SKM-1 treated with dmso at 0.1 percent for 144 hours (cell line): Measurements from ENCODE around the gene RAPGEF1.
"Not testable (repeated sequence)": the region's sequence is repeated elsewhere in the genome, so short reads cannot be mapped to it uniquely, and the experiment has no call there.

Experiments used
- DNase-seq: peaks from one replicate; lab custom pipeline; 2025; ENCODE audit not compliant: unreplicated experiment; lab: John Stamatoyannopoulos, UW

RAPGEF1 gene

DNA sequence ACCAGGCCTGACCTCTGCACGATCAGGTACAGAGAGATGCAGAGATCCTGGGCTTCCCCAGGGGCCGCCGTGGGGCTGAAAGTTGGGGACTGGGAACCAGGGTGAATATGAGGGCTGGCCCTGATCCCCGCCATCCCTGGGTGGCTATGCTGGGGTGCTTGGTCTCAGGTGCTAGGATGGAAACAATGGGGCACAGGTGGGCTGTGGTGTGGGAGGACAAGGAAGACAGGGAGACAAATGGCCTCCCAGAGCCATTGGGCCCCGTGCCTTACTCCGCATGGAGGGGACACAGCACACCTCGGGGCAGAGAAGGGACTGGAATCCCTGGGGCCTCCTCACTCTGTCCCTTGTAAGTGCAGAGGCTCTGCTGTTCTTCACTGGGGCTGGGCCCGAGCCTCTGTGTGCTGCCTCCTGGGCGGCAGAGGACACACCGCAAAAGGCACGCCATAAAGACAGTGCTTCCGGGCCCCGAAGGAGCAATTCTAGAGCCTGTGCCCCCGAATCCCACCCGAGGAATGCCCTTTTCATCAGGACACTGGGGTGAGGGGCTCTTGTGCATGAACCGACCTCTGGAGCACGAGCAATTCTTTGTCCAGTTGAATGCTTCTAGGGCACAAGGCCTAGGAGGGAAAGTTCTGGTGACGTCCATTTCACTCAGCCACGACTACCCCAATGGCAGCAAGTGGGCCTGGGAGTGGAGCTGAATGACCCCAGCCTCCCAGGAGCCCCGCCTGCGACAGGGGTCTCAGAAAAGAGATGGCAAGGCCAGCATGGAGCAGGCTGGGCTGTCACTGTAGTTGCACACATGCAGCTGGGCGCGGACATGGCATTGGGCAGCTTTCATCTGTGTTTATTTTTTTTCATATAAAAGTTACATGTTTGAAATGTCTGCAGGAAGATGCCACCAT lies 163.7 kb downstream of the RAPGEF1 start:
- no peak for DNase-seq

- no peak for DNase-seq
Measured at GRCh38 chr9:131574730-131575640, 164.9 kb downstream of the RAPGEF1 start.

DNA sequence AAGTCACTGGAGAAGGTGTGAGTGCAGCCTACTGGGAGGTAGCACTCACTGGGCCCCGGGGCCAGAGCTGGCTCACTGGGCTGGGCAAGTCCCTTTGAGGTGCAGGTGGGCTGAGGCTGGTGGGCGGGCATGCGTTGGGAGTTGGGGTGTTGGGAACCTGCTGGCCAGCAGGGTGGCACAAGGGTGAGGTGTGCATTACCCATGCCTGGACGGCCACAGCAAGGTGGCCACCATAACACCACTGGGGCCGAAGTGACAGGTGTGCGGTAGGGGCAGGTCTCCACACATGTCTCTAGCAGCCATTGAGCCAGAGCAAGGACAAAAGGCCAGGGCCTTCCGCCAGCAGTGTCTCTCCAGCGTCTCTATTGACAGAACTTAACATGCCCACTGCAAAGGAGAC lies 172.0 kb downstream of the RAPGEF1 start:
- DNase-seq: no peak

DNA sequence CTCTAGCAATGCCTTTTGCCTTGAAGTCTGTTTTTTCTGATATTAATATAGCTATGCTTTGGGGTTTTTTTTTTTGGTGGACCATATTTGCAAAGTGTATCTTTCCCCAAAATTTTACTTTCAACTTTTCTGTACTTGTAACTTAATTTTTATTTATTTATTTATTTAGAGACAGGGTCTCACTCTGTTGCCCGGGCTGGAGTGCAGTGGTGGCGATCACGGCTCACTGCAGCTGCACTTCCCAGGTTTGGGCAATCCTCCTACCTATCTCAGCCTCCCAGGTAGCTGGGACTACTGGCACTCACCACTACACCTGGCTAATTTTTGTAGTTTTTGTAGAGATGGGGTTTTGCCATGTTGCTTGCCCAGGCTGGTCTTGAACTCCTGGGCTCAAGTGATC lies 173.7 kb downstream of the RAPGEF1 start:
- no peak for DNase-seq

DNA sequence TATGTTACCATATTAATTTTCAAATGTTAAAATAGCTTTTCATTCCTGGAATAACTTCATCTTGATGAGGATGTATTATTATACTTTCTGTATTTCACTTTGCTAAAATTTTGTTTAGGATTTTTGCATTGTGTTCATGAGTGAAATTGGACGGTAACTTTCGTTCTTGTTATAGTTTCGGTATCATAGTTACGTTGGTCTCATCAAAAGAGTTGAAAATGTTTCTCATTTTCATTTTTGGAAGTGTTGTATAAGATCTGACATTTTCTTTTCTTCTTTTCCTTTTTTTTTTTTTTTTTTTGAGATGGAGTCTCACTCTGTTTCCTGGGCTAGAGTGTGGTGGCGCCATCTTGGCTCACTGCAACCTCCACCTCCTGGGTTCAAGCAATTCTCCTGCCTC lies 174.5 kb downstream of the RAPGEF1 start:
- no peak for DNase-seq

DNA sequence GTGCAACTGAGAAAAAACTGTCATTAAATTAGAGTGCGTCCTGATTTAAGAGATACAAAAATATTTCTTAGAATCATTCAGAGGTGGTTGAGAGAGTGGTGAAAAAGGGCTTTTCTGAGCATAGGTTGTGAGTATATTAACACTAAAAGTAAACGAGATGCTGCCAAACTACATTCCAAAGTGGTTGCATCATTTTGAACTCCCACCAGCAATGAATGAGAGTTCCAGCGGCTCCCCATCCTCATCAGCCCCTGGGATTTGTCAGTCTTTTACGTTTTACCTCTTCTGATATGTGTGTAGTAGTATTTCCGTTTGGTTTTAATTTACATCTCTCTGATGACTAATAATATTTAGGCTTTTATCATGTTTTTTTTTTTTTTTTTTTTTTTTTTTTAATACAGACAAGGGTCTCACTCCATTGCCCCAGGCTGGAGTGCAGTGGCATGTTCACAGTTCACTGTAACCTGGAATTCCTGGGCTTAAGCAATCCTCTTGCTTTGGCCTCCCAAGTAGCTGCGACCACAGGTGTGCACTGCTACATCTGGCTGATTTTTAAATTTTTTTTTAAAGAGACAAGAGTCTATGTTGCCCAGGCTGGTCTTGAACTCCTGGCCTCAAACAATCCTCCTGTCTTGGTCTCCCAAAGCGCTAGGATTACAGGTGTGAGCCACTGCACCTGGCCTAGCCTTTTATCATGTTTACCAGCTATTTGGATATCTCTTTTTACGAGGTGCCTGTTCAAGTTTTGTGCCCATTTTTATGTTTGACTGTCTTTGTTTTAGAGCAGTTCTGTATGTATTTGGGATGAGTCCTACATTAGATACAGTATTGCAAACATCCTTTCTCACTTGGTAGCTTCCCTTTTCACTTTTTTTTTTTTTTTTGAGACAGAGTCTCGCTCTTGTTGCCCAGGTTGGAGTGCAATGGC lies 177.6 kb downstream of the RAPGEF1 start:
- no peak for DNase-seq

GRCh38 chr9:131559421-131560000 lies 180.4 kb downstream of the RAPGEF1 start:
- DNase-seq: peak; percentile 8

DNA sequence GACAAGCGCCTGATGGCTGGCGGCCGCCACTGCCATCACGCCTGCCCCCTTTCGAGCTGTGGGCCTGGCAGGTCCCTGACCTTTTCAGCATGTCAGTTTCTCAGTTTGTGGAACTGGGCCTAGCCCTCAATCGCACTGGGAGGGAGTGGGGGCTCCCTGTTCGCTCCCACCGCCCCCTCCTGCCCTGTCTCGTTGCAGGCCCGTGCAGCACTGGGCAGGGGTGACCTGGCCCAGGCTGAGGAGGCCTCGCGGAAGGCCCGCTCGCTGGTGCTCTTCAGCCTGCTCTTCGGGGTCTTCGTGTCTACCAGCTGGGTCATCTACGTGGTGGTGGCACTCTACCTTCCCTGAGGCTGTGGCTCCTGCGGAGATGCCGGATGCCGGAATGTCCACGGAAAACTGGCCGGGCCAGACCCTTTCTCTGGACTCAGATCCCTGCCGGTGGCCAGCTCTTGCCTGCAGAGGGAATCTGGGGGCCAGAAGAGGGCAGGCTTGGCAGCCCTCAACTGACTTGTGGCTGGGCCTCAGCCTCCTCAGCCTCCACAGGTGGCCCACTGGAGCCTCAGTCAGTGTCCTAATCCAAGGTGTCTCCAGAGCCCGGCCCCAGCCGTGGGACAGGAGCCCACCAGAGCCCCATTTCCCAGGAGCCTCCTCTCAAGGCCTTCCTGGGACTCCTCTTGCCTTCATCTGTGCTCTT lies 181.9 kb downstream of the RAPGEF1 start:
- DNase-seq: no peak

GRCh38 chr9:131555841-131556673 lies 183.8 kb downstream of the RAPGEF1 start:
- DNase-seq: no peak

DNA sequence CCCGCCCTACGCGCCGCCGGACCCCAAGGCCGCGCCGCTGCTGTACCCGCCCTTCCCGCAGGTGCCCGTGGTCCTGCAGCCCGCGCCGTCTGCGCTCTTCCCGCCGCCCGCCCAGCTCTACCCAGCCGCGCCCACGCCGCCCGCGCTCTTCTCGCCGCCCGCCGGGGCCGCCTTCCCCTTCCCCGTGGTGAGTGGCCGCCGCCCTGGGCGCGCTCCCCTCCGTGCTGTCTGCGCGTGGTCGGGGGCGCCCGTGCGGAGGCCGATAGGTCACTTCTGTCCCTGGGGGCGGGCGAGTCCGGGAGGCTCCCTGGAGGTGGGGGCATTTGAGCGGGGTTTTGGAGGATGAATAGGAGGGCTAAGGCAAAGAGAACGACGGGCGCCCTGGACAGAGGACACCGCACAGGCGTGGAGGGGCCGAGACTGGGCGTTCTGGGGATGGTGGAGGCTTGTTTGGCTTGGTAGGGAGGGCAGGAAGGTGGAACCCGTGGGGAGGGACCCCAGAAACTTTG lies 185.0 kb downstream of the RAPGEF1 start:
- DNase-seq: no peak

- no peak for DNase-seq
Measured at GRCh38 chr9:131554087-131554842, 185.6 kb downstream of the RAPGEF1 start.

DNA sequence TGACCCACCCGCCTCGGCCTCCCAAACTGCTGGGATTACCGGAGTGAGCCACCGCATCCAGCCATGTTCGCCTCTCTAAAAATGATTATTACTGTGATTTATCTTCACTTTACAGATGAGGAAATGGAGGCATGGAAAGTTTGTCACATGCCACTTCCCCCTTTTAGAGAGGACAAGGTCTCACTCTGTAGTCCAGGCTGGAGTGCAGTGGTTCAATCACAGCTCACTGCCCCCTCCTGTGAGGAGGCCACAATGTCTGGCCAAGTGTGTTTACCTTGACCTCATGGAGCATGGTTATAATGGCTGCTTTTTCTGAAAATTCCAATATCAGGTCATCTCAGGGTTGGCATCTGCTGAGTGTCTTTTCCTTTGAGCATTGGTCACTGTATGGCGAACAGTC lies 187.8 kb downstream of the RAPGEF1 start:
- DNase-seq: no peak

DNA sequence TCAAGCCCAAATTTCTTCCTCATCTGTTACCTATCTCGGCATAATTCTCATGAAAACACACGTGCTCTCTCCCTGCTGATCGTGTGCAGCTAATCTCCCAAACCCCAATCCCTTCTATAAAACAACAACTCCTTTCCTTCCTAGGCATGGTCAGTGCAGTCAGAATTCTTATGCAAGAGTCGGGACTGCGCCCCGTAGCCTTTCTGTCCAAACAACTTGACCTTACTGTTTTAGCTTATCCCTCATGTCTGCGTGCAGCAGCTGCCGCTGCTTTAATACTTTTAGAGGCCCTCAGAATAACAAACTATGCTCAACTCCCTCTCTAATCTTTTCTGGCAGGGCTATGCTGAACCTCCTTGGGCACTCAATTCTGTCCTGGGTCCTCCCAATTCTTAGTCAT lies 189.4 kb downstream of the RAPGEF1 start:
- not testable (repeated sequence) for DNase-seq

DNA sequence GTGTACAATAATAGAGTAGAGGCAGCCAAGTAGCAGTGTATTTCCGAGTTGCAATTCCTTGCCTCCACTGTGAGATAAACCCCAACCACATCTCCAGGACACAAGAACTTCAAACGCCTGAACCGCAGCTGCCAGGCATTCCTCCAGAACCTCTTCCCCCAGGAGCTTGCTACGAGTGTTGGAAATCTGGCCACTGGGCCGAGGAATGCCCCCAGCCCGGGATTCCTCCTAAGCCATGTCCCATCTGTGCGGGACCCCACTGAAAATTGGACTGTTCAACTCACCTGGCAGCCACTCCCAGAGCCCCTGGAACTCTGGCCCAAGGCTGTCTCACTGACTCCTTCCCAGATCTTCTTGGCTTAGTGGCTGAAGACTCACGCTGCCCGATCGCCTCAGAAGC lies 190.7 kb downstream of the RAPGEF1 start:
- DNase-seq: not testable (repeated sequence)

DNA sequence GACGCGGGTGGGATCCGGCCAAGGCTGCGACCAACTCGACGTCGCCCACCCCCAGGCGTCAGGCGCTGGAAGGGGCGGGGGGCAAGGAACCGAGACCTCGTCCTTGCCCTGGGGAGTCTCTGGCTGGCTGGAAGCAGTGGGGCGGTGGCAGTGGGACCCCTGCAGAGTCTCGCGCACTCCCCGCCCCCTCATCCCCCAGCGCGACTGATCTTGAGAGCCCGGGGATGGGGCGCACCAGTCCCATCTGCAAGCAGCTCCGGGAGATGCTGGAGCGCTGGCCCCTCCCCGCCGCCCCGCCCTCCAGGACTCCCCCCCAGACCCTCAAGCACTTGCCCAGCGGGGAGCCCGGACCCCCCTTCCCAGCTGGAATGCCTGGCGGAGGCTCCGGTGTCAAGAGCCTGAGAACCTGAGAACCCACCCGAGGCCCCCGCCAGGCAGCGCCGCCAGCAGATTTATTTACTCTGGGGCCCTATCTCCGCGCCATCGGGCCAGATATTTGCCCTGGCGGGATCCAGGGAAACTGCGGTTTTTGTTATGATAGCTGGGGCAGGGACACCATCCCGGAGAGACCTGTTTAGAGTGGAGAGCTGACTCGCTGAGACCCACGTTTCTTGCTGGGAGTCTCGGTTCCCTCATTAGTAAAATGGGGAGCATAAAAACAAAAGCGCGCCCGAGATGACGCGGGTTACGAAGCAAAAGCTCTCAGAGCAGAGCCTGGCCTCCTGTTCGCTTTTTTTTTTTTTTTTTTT lies 193.4 kb downstream of the RAPGEF1 start:
- DNase-seq: no peak

DNA sequence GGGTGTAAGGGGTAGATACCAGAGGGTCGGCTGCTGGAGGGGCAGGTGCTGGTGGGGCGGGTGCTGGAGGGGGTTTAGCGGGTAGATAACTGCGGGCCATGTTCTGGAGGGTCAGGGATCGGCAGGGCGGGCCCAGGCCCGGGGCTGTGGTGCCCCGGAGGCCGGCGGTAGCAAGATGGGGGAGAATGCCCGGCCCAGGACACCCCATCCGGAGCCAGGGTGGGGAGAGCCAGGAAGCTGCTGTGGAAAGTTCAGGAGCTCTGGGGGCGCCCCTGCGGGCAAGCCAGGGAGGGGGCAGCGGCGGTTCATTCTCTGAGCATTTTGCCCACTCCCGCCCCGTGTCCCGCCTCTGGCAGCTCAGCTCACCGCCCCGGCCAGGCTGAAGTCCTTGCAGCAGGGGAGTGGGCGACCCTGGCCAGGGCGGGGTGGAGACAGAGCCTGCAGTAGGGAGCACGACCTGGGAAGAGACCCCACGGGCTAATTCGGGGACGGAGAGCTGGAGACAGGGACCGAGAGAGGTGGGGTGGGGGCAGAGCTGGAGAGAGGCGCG lies 194.0 kb downstream of the RAPGEF1 start:
- no peak for DNase-seq
